Suppressor macrophage treated with lipopolysaccharide for 4 hours (primary cell): ENCODE measurements around the gene NLRP4.
"Not testable (repeated sequence)": the region's sequence is repeated elsewhere in the genome, so short reads cannot be mapped to it uniquely, and the experiment has no call there.

Experiments used
- DNase-seq: peaks from one replicate; pipeline ENCODE4 v3.0.0-alpha.2; 2020

The NLRP4 gene

GRCh38 chr19:55882626-55883025 is 46.3 kb downstream of the NLRP4 start:
- no peak for DNase-seq

GRCh38 chr19:55898911-55899310 is 62.6 kb downstream of the NLRP4 start:
- no peak for DNase-seq

GRCh38 chr19:55901369-55902079 is 65.2 kb downstream of the NLRP4 start:
- DNase-seq = no peak

GRCh38 chr19:55902080-55902751 is 65.9 kb downstream of the NLRP4 start:
- DNase-seq = no peak

- DNase-seq = no peak
These were observed 70.9 kb downstream of the NLRP4 start for GRCh38 chr19:55907286-55907685.

- DNase-seq = no peak
These were observed 71.4 kb downstream of the NLRP4 start for GRCh38 chr19:55907746-55908145.

- DNase-seq = no peak
These were observed 73.5 kb downstream of the NLRP4 start for GRCh38 chr19:55909801-55910200.

GRCh38 chr19:55912916-55913315 is 76.6 kb downstream of the NLRP4 start:
- DNase-seq = no peak

- no peak for DNase-seq
These were observed 77.4 kb downstream of the NLRP4 start for GRCh38 chr19:55913643-55914268.

- no peak for DNase-seq
These were observed 87.2 kb downstream of the NLRP4 start for GRCh38 chr19:55923556-55923955.

GRCh38 chr19:55927991-55928390 is 91.7 kb downstream of the NLRP4 start:
- no peak for DNase-seq

GRCh38 chr19:55929258-55929657 is 92.9 kb downstream of the NLRP4 start:
- DNase-seq = not testable (repeated sequence)

- DNase-seq = no peak
These were observed 94.7 kb downstream of the NLRP4 start for GRCh38 chr19:55930996-55931515.
